ENCODE results near the gene NODAL.

Gene NODAL

DNA sequence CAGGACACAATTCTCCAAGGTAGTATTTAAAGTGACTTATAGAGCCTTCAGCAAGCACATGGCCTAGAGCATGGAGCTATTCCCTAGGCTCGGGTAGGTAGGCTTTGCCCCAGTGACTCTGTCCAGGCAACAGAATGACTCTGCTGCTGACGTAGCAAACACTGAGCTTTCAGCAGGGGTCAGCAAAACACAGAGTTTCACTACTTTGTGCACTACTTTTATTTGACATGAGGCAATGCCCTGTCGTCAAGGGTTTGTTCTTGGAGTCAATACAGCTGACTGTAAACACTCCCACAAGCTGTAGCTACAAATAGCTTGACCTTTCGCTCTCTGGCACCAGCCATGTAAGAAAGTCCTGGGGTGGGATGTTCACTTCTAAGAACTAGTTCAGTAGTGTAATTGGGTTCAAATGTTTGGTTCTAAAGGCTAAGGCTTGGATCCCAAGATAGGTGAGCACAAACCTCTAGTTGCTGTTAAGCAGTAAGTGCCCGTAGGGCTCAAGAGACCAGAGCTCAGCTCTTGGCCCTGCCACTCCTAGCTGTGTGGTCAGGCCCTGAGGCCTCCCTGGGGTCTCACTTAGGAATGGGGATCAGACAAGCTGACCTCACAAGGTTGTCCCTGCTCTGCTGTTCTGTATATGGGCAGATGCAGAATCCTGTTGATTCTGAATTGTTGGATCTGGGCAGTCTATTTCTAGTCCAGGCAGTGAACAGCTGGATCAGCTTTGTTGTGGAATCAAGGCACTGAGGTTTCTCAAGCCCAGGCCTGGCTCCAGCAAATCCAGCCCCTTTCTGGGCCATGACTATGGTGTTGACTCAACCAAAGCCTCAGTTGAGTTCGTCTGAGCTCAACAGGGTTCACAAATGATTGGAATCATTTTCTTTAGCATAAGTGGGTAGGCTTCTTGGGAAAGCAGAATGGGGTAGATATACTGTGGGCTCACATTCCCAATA lies 10.7 kb downstream of the NODAL start:
- 0 out of 2 replicates have a peak, but pooled peaks cover 8% of the 10 kb centered on the region for H3K36me3 ChIP-seq (ENCODE audit: insufficient read depth, low read length)
- H3K79me2 ChIP-seq (ENCODE audit: control insufficient read depth, insufficient read depth, low read length, unreplicated experiment), result no peaks in the 10 kb centered on the region
- H3K27me3 ChIP-seq (ENCODE audit: insufficient read depth, low read length), result no peaks in the 10 kb centered on the region
- H3K27ac ChIP-seq (ENCODE audit: low read depth, low read length), result no peak overlapping the region; the same call in 1 of the 2 replicates
- H3K4me1 ChIP-seq (ENCODE audit: control insufficient read depth, insufficient read depth, low read length, unreplicated experiment), result peaks cover 11% of the 10 kb centered on the region
- H3K4me3 ChIP-seq (ENCODE audit: low read depth, low read length), result no peak overlapping the region
- no peak overlapping the region for H2AFZ ChIP-seq (ENCODE audit: low read length, unreplicated experiment)

DNA sequence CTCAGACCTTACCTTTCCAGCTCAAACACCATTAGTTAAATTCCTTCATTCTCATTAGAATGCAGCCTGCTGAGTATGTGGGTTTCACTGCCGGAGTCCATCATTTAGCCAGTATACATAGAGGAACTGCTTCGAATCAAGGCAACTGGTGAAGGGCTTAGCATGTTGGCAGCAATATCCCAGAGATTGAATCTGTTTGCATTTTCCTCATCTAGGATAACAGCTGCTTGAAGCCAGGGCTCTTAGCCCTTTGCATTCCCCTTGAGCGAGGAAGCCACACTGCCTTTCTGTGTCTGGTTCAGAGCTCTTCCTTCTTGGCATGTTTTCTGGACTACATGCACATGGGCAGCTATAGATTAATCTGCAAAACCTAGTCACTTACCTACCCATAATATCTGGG lies 14.7 kb downstream of the NODAL start:
- no peaks in the 10 kb centered on the region for H3K79me2 ChIP-seq (ENCODE audit: control insufficient read depth, insufficient read depth, low read length, unreplicated experiment)
- H3K27me3 ChIP-seq (ENCODE audit: insufficient read depth, low read length), result no peaks in the 10 kb centered on the region
- no peak overlapping the region for H3K4me3 ChIP-seq (ENCODE audit: low read depth, low read length)
- H3K36me3 ChIP-seq (ENCODE audit: insufficient read depth, low read length), result peaks cover 33% of the 10 kb centered on the region
- no peak overlapping the region for H2AFZ ChIP-seq (ENCODE audit: low read length, unreplicated experiment)
- no peak overlapping the region for H3K27ac ChIP-seq (ENCODE audit: low read depth, low read length)
- no peaks in the 10 kb centered on the region for H3K4me1 ChIP-seq (ENCODE audit: control insufficient read depth, insufficient read depth, low read length, unreplicated experiment)

DNA sequence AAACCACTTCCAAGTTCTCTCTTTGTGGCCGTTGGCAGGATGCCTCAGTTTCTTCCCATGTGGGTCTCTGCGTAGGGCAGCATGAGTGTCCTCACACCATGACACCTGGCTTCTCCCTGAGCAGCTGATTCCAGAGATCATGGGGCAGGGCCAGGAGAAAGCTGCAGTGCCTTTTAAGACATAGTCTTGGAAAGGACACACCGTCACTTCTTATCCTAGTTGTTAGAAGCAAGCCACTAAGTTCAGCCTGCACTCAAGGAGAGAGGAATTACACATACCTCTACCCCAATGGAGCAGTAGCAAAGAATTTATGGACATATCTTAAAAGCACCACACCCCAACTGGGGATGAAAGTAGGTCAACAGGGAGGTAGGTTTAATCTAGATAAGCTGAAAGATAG lies 16.4 kb downstream of the NODAL start:
- peaks cover 44% of the 10 kb centered on the region for H3K36me3 ChIP-seq (ENCODE audit: insufficient read depth, low read length)
- peaks cover 6% of the 10 kb centered on the region for H3K4me1 ChIP-seq (ENCODE audit: control insufficient read depth, insufficient read depth, low read length, unreplicated experiment)
- no peak overlapping the region for H3K4me3 ChIP-seq (ENCODE audit: low read depth, low read length)

DNA sequence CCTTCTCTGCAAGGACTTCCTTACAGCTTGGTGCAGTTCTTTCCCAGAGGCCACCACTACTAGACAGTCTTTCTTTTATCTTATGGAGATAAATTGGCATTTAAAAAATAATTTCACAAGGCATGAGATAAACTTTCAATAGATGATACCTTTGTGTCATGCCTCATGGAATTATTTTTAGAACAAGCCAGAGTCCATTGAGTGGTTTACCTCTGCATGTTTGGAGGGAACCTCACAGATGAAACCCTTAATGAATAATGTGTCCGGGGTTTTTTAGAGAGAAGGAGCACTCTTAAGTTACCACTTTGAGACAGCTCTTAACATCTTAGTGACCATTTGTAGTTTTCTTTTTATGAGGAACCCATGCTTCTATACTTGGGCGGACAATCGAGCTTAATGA lies 17.2 kb downstream of the NODAL start:
- H2AFZ ChIP-seq (ENCODE audit: low read length, unreplicated experiment), result no peak overlapping the region
- H3K36me3 ChIP-seq (ENCODE audit: insufficient read depth, low read length), result peaks cover 48% of the 10 kb centered on the region
- no peaks in the 10 kb centered on the region for H3K79me2 ChIP-seq (ENCODE audit: control insufficient read depth, insufficient read depth, low read length, unreplicated experiment)

More for the DNA sequence above, 16.4 kb downstream of the NODAL start:
- Histone ChIP-seq H3K79me2 (ENCODE audit: control insufficient read depth, insufficient read depth, low read length, unreplicated experiment) (no peaks in the 10 kb centered on the region), H3K27me3 (ENCODE audit: insufficient read depth, low read length) (no peaks in the 10 kb centered on the region), H3K27ac (ENCODE audit: low read depth, low read length) (no peak overlapping the region), H2AFZ (ENCODE audit: low read length, unreplicated experiment) (no peak overlapping the region)

DNA sequence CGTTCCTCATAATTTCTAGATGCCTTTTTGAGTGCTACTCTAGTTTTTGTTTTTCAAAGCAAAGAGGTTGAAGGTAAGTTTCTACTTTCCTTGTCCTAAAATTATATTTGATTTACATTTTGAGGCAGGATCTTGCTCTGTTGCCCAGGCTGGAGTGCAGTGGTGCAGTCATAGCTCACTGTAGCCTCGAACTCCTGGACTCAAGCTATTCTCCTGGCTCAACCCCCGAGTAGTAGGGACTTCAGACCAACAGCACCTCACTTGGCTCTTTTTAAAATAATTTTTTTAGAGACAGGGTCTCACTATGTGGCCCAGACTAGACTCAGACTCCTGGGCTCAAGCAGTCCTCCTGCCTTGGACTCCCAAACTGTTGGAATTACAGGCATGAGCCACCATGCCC lies 22.8 kb downstream of the NODAL start:
- no peaks in the 10 kb centered on the region for H3K27me3 ChIP-seq (ENCODE audit: insufficient read depth, low read length)
- H3K27ac ChIP-seq (ENCODE audit: low read depth, low read length), result no peak overlapping the region
- peaks cover 29% of the 10 kb centered on the region for H3K36me3 ChIP-seq (ENCODE audit: insufficient read depth, low read length)
- H3K4me1 ChIP-seq (ENCODE audit: control insufficient read depth, insufficient read depth, low read length, unreplicated experiment), result peaks cover 22% of the 10 kb centered on the region
- no peak overlapping the region for H3K4me3 ChIP-seq (ENCODE audit: low read depth, low read length)
- H3K79me2 ChIP-seq (ENCODE audit: control insufficient read depth, insufficient read depth, low read length, unreplicated experiment), result peaks cover 15% of the 10 kb centered on the region
- no peak overlapping the region for H2AFZ ChIP-seq (ENCODE audit: low read length, unreplicated experiment)

More for the DNA sequence above, 17.2 kb downstream of the NODAL start:
- no peaks in the 10 kb centered on the region for H3K27me3 ChIP-seq (ENCODE audit: insufficient read depth, low read length)
- H3K4me3 ChIP-seq (ENCODE audit: low read depth, low read length), result no peak overlapping the region
- H3K27ac ChIP-seq (ENCODE audit: low read depth, low read length), result no peak overlapping the region
- peaks cover 6% of the 10 kb centered on the region for H3K4me1 ChIP-seq (ENCODE audit: control insufficient read depth, insufficient read depth, low read length, unreplicated experiment)

DNA sequence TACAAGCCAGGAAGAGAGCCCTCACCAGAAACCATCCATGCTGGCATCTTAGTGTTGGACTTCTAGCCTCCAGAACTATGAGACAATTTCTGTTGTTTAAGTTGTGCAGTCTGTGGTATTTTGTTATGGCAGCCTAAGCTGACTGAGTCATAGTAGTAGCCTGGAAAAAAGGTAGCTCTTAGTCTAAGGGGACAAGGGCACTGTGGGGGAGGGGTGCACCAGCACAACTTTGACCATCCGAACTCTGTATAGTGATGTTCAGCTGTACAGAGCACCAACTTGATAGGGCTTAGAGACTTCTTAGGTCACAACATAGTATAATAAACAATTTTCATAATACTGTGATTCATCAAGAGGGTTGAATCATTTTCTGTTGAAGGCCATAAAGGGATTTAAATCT lies 23.3 kb downstream of the NODAL start:
- Histone ChIP-seq H3K79me2 (ENCODE audit: control insufficient read depth, insufficient read depth, low read length, unreplicated experiment) (peaks cover 18% of the 10 kb centered on the region), H3K4me3 (ENCODE audit: low read depth, low read length) (peak overlapping the region; percentile 11; the same call in 1 of the 2 replicates), H3K27me3 (ENCODE audit: insufficient read depth, low read length) (no peaks in the 10 kb centered on the region), H3K27ac (ENCODE audit: low read depth, low read length) (peak overlapping the region; percentile 61), H3K4me1 (ENCODE audit: control insufficient read depth, insufficient read depth, low read length, unreplicated experiment) (peaks cover 22% of the 10 kb centered on the region), H3K36me3 (ENCODE audit: insufficient read depth, low read length) (peaks cover 24% of the 10 kb centered on the region), H2AFZ (ENCODE audit: low read length, unreplicated experiment) (no peak overlapping the region)

DNA sequence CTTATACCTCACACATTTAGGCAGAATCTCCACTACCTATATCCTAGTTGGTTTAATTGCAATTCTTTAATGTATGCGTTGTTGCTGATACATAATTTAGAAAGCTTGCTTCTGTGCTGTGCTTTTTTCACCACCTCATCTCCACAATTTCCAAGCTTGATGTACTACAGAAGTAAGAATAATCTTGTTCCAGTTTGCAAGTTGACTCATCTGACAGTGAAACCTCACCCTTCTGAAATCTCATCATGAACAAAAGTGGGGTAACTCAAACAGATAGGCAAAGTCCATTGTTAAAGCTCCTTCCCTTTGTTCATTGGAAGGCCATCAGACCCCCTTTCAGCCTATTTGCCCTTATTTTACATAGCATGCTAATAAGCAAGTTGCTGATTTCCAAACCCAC lies 23.9 kb downstream of the NODAL start:
- Histone ChIP-seq H3K4me3 (ENCODE audit: low read depth, low read length) (peak overlapping the region; percentile 11; the same call in 1 of the 2 replicates), H3K4me1 (ENCODE audit: control insufficient read depth, insufficient read depth, low read length, unreplicated experiment) (peaks cover 22% of the 10 kb centered on the region), H3K36me3 (ENCODE audit: insufficient read depth, low read length) (peaks cover 17% of the 10 kb centered on the region), H3K27ac (ENCODE audit: low read depth, low read length) (peak overlapping the region; percentile 61), H2AFZ (ENCODE audit: low read length, unreplicated experiment) (no peak overlapping the region), H3K79me2 (ENCODE audit: control insufficient read depth, insufficient read depth, low read length, unreplicated experiment) (peaks cover 25% of the 10 kb centered on the region), H3K27me3 (ENCODE audit: insufficient read depth, low read length) (no peaks in the 10 kb centered on the region)

DNA sequence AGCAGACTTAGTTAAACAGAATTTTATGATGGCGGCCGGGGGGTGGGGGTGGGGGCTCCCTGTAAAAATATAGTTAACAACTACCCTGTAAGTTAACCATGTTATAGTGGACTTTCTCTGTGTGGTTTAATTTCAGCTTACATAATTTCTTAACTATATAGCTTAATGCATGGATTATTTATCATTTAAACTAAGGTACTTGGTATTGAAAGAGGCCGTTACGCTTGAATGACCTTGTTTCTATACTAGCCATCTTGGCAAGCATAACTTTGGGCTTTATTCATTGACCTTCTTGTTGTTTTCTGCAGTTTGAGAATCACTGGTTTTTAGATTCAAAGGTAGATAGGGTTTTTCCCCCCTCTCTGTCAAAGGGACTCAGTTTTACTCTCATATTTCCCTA lies 29.1 kb downstream of the NODAL start:
- Histone ChIP-seq H3K36me3 (ENCODE audit: insufficient read depth, low read length) (peaks cover 4% of the 10 kb centered on the region; the same call in 1 of the 2 replicates), H3K4me1 (ENCODE audit: control insufficient read depth, insufficient read depth, low read length, unreplicated experiment) (peaks cover 20% of the 10 kb centered on the region), H3K27ac (ENCODE audit: low read depth, low read length) (no peak overlapping the region), H3K79me2 (ENCODE audit: control insufficient read depth, insufficient read depth, low read length, unreplicated experiment) (peaks cover 66% of the 10 kb centered on the region), H2AFZ (ENCODE audit: low read length, unreplicated experiment) (no peak overlapping the region), H3K4me3 (ENCODE audit: low read depth, low read length) (no peak overlapping the region), H3K27me3 (ENCODE audit: insufficient read depth, low read length) (no peaks in the 10 kb centered on the region)

DNA sequence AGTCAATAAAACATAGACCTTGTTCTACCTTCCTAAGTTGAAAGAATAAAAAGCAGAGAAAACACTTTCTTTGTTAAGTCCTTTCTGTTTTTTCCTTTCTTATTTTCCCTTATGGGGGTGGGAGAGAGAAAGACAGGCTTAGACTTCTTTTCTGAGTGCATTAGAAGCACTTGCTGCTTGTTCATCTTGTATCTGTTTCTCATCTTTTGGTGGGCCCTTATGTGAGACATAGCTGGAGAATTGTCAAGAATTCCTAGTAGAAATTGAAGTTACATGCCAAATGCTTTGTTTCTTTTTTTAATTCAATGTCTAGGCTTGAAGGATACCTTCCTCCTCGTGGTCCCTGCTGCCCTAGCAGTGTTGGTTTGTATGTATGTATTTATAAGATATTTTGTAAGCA lies 30.9 kb downstream of the NODAL start:
- H2AFZ ChIP-seq (ENCODE audit: low read length, unreplicated experiment), result no peak overlapping the region
- no peak overlapping the region for H3K27ac ChIP-seq (ENCODE audit: low read depth, low read length)
- peaks cover 70% of the 10 kb centered on the region for H3K79me2 ChIP-seq (ENCODE audit: control insufficient read depth, insufficient read depth, low read length, unreplicated experiment)
- H3K36me3 ChIP-seq (ENCODE audit: insufficient read depth, low read length), result peaks cover 4% of the 10 kb centered on the region; the same call in 1 of the 2 replicates
- H3K4me1 ChIP-seq (ENCODE audit: control insufficient read depth, insufficient read depth, low read length, unreplicated experiment), result peaks cover 20% of the 10 kb centered on the region
- no peaks in the 10 kb centered on the region for H3K27me3 ChIP-seq (ENCODE audit: insufficient read depth, low read length)
- no peak overlapping the region for H3K4me3 ChIP-seq (ENCODE audit: low read depth, low read length)

DNA sequence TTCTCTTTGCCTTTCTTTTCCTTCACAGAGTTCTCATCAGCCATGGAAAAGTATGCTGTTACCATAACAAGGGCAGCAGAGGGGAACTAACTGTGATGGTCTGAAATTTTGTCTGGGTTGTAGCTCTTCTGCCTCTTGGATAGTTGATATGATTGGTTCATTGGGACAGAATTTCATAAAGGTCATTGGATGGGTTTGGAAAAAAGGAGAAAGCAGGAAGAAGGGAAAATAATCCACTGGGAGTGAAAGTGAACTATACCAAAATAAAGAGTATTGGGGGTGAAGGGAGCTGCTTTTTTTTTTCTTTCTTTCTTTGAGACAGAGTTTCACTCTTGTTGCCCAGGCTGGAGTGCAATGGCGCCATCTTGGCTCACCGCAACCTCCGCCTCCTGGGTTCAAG lies 31.7 kb downstream of the NODAL start:
- no peak overlapping the region for H3K27ac ChIP-seq (ENCODE audit: low read depth, low read length)
- no peaks in the 10 kb centered on the region for H3K27me3 ChIP-seq (ENCODE audit: insufficient read depth, low read length)
- no peak overlapping the region for H3K4me3 ChIP-seq (ENCODE audit: low read depth, low read length)
- no peak overlapping the region for H2AFZ ChIP-seq (ENCODE audit: low read length, unreplicated experiment)
- peaks cover 71% of the 10 kb centered on the region for H3K79me2 ChIP-seq (ENCODE audit: control insufficient read depth, insufficient read depth, low read length, unreplicated experiment)
- peaks cover 4% of the 10 kb centered on the region; the same call in 1 of the 2 replicates for H3K36me3 ChIP-seq (ENCODE audit: insufficient read depth, low read length)
- peaks cover 20% of the 10 kb centered on the region for H3K4me1 ChIP-seq (ENCODE audit: control insufficient read depth, insufficient read depth, low read length, unreplicated experiment)

Measured in ACC112 (cell line).